HG03432 (cell line): ENCODE data around the gene CUEDC1.

Source experiments
- ATAC-seq: cut with Tn5 transposase; IDR thresholded peaks from one replicate; pipeline ENCODE4 v1.9.1; 2021; ENCODE audit warnings: mild to moderate bottlenecking, moderate library complexity; ENCODE audit not compliant: unreplicated experiment

CUEDC1 gene

GRCh38 chr17:57918017-57918895, 37.0 kb downstream of the CUEDC1 start:
- ATAC-seq = no peak

GRCh38 chr17:57916925-57917858, 38.0 kb downstream of the CUEDC1 start:
- no peak for ATAC-seq

- no peak for ATAC-seq
Measured at GRCh38 chr17:57915985-57916757, 39.0 kb downstream of the CUEDC1 start.

- ATAC-seq = no peak
Measured at GRCh38 chr17:57915544-57915943, 39.7 kb downstream of the CUEDC1 start.

- ATAC-seq = no peak
Measured at GRCh38 chr17:57914273-57915142, 40.7 kb downstream of the CUEDC1 start.

- no peak for ATAC-seq
Measured at GRCh38 chr17:57913575-57914272, 41.5 kb downstream of the CUEDC1 start.

- no peak for ATAC-seq
Measured at GRCh38 chr17:57911834-57912673, 43.2 kb downstream of the CUEDC1 start.

- no peak for ATAC-seq
Measured at GRCh38 chr17:57910462-57911420, 44.5 kb downstream of the CUEDC1 start.

- ATAC-seq = no peak
Measured at GRCh38 chr17:57909551-57909950, 45.7 kb downstream of the CUEDC1 start.

- ATAC-seq = no peak
Measured at GRCh38 chr17:57908278-57908677, 46.9 kb downstream of the CUEDC1 start.

GRCh38 chr17:57906910-57907309, 48.3 kb downstream of the CUEDC1 start:
- ATAC-seq = no peak

- ATAC-seq = no peak
Measured at GRCh38 chr17:57905875-57906455, 49.2 kb downstream of the CUEDC1 start.

GRCh38 chr17:57903961-57904360, 51.3 kb downstream of the CUEDC1 start:
- no peak for ATAC-seq

- ATAC-seq = peak; percentile 58
Measured at GRCh38 chr17:57902800-57903759, 52.1 kb downstream of the CUEDC1 start.

GRCh38 chr17:57902117-57902799, 53.0 kb downstream of the CUEDC1 start:
- peak; percentile 70 for ATAC-seq
